Kasumi-1 (cell line): ENCODE results near the gene ZNF764.
"Not testable (repeated sequence)": the region's sequence is repeated elsewhere in the genome, so short reads cannot be mapped to it uniquely, and the experiment has no call there.

Experiments used
- DNase-seq, 2 experiments: peaks; one replicate each; lab custom pipeline; 2025; lab: John Stamatoyannopoulos, UW

The ZNF764 gene

GRCh38 chr16:30527635-30528178, 30.5 kb downstream of the ZNF764 start:
- peak; percentile 36 to 47 for DNase-seq

GRCh38 chr16:30526823-30527634, 31.1 kb downstream of the ZNF764 start:
- peak; percentile 84 to 86 for DNase-seq

DNA sequence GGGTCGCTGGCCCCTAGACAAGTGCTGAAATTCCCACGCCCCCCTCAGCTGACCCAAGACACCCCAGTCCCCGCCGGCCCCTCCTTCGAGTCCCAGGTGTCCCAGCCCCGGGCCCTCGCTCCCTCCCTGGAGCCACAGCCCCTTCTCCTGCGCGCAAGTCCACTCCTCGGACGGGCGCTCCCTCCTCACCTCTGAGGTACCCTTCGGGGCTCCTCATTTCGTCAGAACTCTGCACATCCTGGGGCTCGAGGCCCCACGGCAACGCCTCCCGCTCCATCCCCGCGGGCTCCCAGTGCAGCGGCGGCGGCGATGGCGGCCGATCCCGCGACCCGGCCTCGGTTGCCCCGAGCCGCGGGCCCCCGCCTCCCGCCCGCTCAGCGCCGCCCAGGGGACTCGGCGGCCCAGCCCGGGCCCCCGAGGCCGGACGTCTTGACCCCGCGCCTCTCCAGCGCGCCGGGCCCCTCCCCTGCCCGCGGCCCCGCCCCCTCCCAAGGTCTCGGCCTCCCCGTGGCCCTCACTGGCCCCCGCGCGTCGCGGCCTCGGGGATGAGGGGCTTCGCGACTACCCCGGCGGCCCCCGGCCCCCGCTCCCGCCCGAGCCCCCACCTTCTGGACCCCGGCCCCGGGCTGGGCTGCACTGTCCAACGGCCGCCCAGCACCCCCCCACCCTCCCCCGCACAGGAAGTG, 31.9 kb downstream of the ZNF764 start, which contains the start of gene ZNF768:
ZNF768 (minus strand) TSS at position 430 of the 686 bp plus-strand sequence; CDS start at position 277, 153 bp downstream.
- peak in 1 of 2 experiments; percentile 25 for DNase-seq

DNA sequence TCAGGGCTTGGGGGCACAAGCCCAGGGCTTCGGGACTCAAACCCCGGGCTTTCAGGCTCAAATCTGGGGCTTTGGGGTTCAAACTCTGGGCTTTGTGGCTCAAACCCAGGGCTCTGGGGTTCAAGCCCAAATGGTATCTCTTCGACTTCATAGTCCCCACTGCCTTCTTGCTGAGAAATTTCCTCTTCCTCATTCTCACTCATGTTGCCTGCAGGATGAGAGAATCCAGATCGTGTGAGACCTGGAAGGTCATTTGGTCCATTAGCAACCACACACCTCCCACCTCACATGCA, 32.4 kb downstream of the ZNF764 start:
- DNase-seq = peak in 1 of 2 experiments; percentile 25

DNA sequence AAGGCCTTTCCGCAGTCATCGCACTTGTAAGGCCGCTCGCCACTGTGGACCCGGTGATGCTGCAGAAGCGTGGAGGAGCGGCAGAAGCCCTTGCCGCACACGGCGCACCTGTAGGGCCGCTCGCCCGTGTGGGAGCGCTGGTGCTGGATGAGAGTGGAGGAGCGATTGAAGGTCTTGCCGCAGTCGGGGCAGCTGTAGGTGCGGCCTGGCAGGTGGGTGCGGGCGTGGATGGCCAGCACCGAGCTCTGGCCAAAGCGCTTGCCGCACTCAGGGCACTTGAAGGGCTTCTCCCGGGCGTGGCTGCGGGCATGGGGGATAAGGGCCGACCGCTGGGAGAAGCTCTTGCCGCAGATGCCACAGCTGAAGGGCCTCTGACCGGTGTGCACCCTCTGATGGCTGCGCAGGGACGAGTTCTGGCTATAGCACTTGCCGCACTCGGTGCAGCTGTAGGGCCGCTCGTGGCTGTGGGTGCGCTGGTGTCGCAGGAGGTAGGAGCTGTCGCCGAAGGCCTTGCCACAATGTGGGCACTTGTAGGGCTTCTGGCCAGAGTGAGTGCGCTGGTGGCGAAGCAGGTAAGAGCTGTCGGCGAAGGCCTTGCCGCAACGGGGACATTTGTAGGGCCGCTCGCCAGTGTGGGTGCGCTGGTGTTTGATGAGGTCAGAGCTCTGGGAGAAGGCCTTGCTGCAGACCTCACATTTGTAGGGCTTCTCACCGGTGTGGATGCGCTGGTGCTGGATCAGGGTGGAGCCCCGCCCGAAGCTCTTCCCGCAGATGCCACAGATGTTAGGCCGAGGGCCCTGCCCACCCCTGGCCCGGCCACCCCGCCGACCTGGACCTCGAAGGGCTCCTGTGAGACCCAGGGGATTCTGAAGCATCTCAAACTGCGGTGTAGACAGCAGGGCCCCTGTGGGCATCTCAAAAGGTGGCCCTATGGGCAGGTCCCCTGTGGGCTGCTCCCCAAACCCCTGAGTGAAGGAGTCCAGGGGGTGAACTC, 33.3 kb downstream of the ZNF764 start:
- DNase-seq = no peak

- no peak for DNase-seq
Measured at GRCh38 chr16:30523768-30524574, 34.2 kb downstream of the ZNF764 start.

- DNase-seq = not testable (repeated sequence)
Measured at GRCh38 chr16:30522702-30523463, 35.3 kb downstream of the ZNF764 start.

DNA sequence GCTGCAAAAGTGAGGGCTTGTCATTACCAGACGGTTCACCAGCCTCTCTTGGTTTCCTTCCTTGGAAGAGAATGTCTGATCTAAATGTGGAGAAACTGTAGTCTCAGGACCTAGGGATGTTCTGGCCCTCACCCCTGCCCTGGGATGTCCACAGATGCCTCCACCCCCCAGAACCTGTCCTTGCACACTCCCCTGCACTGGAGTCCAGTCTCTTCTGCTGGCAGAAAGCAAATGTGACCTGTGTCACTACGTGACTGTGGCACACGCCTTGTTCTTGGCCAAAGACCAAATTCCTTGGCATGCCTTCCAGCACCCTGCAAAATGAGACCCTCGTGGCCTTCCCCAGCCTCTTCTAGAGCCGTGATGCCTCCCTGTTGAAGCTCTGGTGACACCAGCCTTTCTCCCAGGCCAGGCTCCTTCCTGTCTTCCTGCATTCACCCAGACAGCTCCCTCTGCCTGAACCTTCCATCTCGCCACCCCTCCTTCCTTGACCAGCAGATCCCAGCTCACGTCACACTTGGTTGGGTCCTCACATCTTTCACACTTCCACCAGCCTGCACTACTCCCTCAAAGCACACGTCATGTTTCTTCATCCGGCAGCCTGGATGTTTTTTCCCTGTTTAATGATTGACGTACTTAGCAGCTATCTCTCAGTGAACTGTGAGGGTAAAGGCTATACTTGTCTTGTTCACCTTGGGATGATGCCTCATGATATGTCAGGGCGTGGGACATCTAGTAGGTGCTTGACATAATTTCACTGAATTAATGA, 36.1 kb downstream of the ZNF764 start:
- no peak for DNase-seq

GRCh38 chr16:30521476-30521872, 36.7 kb downstream of the ZNF764 start:
- no peak for DNase-seq

GRCh38 chr16:30519120-30520049, 38.8 kb downstream of the ZNF764 start:
- no peak for DNase-seq

GRCh38 chr16:30518552-30518951, 39.6 kb downstream of the ZNF764 start:
- no peak for DNase-seq

- no peak for DNase-seq
Measured at GRCh38 chr16:30515275-30515674, 42.9 kb downstream of the ZNF764 start.

DNA sequence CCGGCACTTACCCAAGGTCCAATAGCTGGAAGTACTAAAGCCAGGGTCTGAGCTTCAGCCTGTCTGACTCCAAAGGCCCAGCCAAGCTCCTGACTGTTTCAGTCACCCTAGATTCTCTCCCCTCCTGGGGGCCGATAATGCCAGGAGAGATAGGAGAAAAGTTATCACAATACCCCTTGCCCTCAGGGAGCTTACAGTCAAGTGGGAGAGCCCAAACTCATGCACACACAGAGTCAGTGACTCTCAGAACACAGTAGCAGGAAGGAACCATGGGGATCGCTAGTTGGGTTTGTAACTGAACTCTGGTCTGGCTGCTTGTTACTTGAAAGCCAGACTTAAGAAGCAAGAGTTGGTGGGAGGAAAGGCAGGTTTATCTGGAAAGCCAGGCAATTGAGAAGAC, 46.7 kb downstream of the ZNF764 start:
- no peak for DNase-seq

DNA sequence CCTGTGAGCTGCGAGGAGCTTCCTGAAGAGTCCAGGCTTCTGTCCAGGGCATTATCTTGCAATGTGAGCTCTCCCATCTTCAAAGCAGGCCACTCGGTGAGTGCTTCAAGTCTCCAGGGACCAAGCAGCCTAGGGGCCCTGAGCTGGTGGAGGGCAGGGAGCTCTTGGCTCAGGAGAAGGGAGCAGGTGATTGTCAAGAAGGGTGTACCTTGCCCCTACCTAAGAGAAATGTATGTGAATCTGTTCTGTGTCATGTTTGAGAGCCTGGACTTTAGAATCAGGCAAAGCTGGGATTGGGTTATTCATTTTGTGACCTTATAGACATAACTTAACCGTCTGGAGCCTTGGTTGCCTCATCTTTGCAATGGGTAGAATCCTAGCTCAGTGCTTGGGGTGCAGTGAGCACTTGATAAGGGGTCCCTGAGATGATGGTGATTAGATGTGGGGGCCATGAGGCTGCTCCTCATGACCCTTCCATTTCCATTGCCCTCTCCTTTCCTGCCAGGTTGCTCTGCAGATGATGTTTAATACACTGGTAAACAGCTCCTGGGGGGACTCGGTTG, 47.7 kb downstream of the ZNF764 start:
- DNase-seq = no peak

- DNase-seq = no peak
Measured at GRCh38 chr16:30509081-30509765, 49.0 kb downstream of the ZNF764 start.
